ENCODE measurements around the gene FKBP1A. TPM values are rescaled to one million over a fixed set of nuclear protein-coding genes. Genes with fewer than 3 reads are reported as not detected.
A peak's percentile ranks its signal among the peaks of the same experiment; 100 is the strongest.

The FKBP1A gene
- 209 and 217 TPM in 2 replicates for total RNA-seq (2022)
- Bru-seq, nascent RNA: percentile 94 among the genes with signal in this experiment
- BruChase-seq, experiment 1, labeled RNA remaining after a 6-hour chase: percentile 99 among the genes with signal in this experiment
- percentile 99 among the genes with signal in this experiment for BruChase-seq, experiment 2, labeled RNA remaining after a 2-hour chase
- long read RNA-seq, transcript FKBP1A-204 (5 exons, 1,622 nt): major isoform, 352 of 455 reads
- long read RNA-seq, transcript FKBP1A-202 (4 exons, 747 nt): minor isoform, 16 of 455 reads
- long read RNA-seq, partial matches to known transcripts: 5 of 455 reads
- long read RNA-seq, other reads (novel, unspliced or antisense): 75 of 455 reads

DNA sequence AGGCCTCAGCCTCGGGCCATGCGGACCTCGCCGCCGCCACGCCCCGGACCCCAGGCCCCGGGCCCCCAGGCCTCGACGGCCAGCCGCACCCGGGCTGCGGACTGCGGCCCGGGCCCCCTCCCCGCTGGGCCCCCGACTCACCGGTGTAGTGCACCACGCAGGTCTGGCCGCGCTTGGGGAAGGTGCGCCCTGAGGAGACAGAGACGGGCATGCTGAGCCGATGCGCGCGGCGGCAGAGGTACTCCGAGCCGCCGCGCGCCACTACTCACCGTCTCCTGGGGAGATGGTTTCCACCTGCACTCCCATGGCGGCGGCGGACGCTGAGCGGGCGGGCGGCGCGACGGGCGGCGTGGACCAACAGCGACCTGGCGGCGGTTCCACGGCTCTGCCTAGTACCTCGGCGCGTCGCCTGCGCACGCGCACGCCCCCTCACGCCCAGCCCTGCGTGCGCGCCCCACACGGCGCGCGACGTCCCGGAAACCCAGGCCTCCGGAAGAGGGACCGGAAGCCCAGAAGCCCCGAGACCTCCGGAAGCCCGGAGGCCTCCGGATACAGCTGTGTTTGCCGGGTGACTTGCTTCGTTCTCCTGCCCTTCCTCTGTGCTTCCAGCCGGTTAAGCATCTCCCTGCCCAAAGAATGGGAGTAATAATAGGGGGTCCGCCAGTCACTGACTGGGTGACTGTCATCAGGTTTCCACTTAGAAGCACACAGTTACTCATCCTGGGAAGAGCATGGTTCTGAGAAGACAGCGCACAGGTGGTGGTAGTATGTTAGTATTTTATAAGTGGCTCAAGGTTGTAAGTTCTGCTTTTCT, at the start of gene FKBP1A:
Gene FKBP1A, minus strand, starts transcription at position 362 of the 814 bp plus-strand sequence. Its CDS starts 56 bp downstream, at position 306.
- peak within 1 kb of the TSS; percentile 91 for H3K27ac Mint-ChIP-seq (ENCODE audit: low read depth, unreplicated experiment)
- no peaks in the 10 kb centered on the region for H3K9me3 Mint-ChIP-seq (ENCODE audit: unreplicated experiment)
- peak within 1 kb of the TSS; percentile 83 for H3K4me3 Mint-ChIP-seq (ENCODE audit: unreplicated experiment)
- intact Hi-C loops (cut with micrococcal nuclease): loop anchor here (1.0 to 5.0 kb wide), 4 partner anchors 44 to 110 kb away; partner anchors contain the start of gene NSFL1C
- peaks cover 31% of the 10 kb centered on the region for H3K4me1 Mint-ChIP-seq (ENCODE audit: insufficient read depth, unreplicated experiment)
- BruUV-seq (replicated peaks): no TSS peak
- DNase-seq (ENCODE audit: unreplicated experiment): peak; percentile 90
- CTCF ChIA-PET: interaction anchor here (0.7 to 4.2 kb wide), 8 partner anchors 11 to 118 kb away, joined by 3 to 31 read pairs (median 4); no protein-coding TSS in a partner anchor
- POLR2A ChIA-PET: interaction anchor here (0.7 to 5.8 kb wide), 18 partner anchors 9 to 156 kb away, joined by 3 to 184 read pairs (median 3); partner anchors contain the start of genes NSFL1C and SDCBP2
- H3K27me3 Mint-ChIP-seq (ENCODE audit: insufficient read depth, unreplicated experiment): no peaks in the 10 kb centered on the region
- TF ChIP-seq CTCF (IDR thresholded peaks at IDR 0.05; ENCODE audit: unreplicated experiment): no peak
- H3K36me3 Mint-ChIP-seq (ENCODE audit: insufficient read depth, unreplicated experiment): peaks cover 7% of the 10 kb centered on the region

DNA sequence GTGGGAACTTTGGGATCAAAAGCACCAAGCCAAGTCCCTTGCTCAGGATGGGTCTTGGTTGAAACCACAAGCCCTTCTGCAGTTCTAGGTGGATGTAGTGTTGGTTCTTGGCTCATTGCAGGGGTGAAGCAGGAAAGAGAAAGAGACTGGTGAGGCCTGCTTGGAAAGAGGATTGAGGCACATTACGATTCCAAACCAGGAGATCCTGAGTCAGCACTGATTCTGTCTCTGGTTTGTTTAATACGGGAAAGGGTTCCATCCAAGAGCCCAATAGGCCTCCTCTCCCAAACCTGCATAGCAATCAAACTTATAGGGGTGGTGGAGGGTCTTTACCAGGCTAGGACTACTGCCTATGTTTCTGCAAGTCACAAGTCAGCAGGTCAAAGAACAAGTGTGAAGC, 49.5 kb upstream of the FKBP1A start:
- Mint-ChIP-seq H3K4me3 (ENCODE audit: unreplicated experiment) (no peak overlapping the region), H3K9me3 (ENCODE audit: unreplicated experiment) (no peaks in the 10 kb centered on the region), H3K36me3 (ENCODE audit: insufficient read depth, unreplicated experiment) (peaks cover 40% of the 10 kb centered on the region), H3K27me3 (ENCODE audit: insufficient read depth, unreplicated experiment) (no peaks in the 10 kb centered on the region), H3K4me1 (ENCODE audit: insufficient read depth, unreplicated experiment) (no peaks in the 10 kb centered on the region), H3K27ac (ENCODE audit: low read depth, unreplicated experiment) (no peak overlapping the region)
- no peak for TF ChIP-seq CTCF (IDR thresholded peaks at IDR 0.05; ENCODE audit: unreplicated experiment)
- CTCF ChIA-PET: no interaction called here
- POLR2A ChIA-PET: interaction anchor here (1.6 kb wide), 1 partner anchor 61 kb away, joined by 4 read pairs; no protein-coding TSS in a partner anchor
- BruUV-seq (replicated peaks): no TSS peak
- intact Hi-C loops (cut with micrococcal nuclease): no loop called here
- DNase-seq (ENCODE audit: unreplicated experiment): no peak

- intact Hi-C loops (cut with micrococcal nuclease): no loop called here
- Mint-ChIP-seq H3K9me3 (ENCODE audit: unreplicated experiment) (no peaks in the 10 kb centered on the region), H3K4me1 (ENCODE audit: insufficient read depth, unreplicated experiment) (no peaks in the 10 kb centered on the region), H3K27me3 (ENCODE audit: insufficient read depth, unreplicated experiment) (no peaks in the 10 kb centered on the region), H3K36me3 (ENCODE audit: insufficient read depth, unreplicated experiment) (peaks cover 28% of the 10 kb centered on the region), H3K27ac (ENCODE audit: low read depth, unreplicated experiment) (no peak overlapping the region), H3K4me3 (ENCODE audit: unreplicated experiment) (no peak overlapping the region)
- no peak for TF ChIP-seq CTCF (IDR thresholded peaks at IDR 0.05; ENCODE audit: unreplicated experiment)
- BruUV-seq (replicated peaks): TSS peak; percentile 5
- DNase-seq (ENCODE audit: unreplicated experiment): no peak
- ChIA-PET CTCF (interaction anchor here (0.6 to 5.5 kb wide), 7 partner anchors 10 to 1424 kb away, joined by 3 to 63 read pairs (median 4); no protein-coding TSS in a partner anchor), POLR2A (interaction anchor here (0.7 to 1.4 kb wide), 2 partner anchors 13 to 63 kb away, joined by 3 to 5 read pairs; no protein-coding TSS in a partner anchor)
These were observed 48.3 kb upstream of the FKBP1A start for GRCh38 chr20:1441133-1441532.

Data from MCF 10A (cell line).